Stimulated activated CD4-positive, alpha-beta T cell treated with anti-CD3 and anti-CD28 coated beads, TNF-alpha, amount 100 ng/mL, for 24 hours (primary cell): ENCODE measurements around the gene CAMK4.
"Not testable (repeated sequence)": the region's sequence is repeated elsewhere in the genome, so short reads cannot be mapped to it uniquely, and the experiment has no call there.

ENCODE experiments used
- DNase-seq, 3 experiments: peaks; one replicate each; pipeline ENCODE4 v3.0.0-alpha.2; 2020; ENCODE audit warnings: low read depth in 3 of 3

Gene CAMK4

DNA sequence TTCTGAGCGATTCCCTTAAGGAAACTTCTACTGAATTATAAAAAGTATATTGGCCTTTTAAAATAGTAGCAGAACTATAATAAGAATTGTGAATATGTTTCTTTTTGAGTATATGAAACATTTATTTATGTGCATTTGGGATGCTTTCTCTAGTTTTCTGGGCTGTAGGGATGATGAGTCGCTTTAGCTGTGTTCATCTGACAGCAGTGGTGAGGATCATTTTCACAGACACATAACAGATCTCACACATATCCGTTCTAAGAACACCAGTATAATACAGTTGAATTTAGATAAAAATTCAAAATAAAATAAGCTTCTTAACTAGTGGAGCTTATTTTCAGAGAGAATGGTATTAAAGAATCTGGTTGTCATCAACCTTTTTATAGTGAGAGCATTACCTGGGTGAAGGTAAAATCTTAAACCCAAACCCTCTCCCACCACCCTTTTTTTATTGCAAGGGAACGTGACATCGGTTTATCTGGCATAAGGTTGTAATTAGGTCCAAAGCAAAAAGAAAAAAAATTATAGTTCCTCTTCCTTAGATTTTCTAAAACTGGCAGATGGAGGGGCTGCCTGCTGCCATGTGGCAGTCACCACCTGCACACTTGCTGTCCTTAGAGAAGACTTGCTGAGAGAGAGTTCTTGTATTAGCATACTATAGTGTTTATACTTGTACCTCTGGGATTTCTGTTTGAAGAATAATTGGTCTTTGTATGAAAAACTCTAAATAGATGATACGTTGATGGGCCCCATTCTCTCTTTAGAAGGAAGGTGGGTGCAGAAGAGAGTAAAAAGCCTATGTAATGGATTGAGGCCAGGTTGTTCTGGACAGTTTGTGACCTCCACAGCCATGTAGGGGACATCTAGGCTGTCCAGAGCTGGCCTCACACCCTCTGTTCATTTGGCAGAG lies 86.8 kb downstream of the CAMK4 start:
- no peak for DNase-seq

DNA sequence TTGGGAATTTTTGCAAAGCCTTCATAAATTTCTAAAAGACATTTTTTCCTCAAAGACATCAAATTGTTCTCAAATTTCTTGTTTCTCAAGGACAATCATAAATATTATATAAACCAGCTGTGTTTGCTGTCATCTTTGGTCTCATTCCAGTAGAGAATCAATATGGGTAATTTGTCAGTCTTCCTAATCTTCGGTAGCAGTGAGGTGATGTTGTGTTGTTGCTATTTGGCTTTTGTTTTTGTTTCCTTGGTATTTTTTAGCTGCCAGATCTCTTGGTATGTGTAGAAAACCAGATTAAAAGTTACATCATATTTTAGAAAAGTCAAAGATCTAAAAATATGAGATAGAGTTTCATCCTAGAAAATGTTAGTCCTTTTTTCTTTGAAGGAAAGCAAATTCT lies 87.5 kb downstream of the CAMK4 start:
- DNase-seq, result no peak

DNA sequence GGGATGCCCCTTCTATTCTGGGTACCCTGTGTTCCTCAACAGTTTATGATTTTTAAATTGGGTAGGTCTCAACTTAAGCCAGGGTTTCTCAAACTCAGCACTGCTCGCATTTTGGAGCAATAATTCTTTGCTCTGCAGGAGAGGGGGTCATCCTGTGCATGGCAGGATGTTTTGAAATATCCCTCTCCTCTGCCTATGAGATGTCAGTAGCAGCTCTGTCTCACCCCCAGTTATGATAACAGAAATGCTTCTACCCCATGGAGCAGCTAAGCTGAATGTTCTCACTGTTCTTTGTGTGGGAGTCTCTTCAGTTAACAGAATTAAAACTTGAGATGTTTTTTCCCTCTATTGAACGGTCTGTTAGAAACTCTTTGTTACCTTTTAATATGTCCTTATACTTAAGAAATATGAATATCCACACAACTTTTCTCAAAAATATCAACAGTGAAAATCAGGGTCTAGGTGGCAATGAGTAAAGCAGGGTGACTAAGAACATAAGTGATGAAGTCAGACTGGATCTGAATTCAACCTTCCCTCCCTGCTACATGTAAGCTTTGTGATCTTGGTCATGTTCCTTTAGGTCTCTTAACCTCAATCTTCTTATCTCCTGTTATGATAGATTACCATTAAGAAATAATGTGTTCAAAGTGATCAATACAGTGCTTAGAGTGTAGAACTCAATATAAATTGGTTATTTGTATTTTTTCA lies 89.0 kb downstream of the CAMK4 start:
- no peak for DNase-seq

DNA sequence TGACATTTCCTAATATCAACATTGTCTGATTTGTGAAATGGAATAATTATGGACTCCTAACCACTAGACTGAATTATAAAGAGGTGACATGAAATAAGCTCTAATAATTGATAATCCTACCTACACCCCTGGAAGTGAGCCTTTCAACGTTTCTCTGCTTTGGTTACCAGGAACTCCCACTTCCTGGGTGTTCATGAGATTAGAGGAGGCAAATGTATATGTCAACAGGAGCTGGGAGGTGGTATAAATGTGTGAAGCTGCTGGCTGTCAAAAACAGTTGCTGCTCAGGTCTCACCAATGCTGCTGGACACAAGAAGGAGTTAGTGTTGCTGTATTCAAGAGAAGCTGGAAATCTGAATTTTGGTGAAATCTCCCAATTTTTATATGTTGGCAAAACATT lies 96.8 kb downstream of the CAMK4 start:
- DNase-seq, result no peak

GRCh38 chr5:111321376-111321775 lies 97.2 kb downstream of the CAMK4 start:
- no peak for DNase-seq

DNA sequence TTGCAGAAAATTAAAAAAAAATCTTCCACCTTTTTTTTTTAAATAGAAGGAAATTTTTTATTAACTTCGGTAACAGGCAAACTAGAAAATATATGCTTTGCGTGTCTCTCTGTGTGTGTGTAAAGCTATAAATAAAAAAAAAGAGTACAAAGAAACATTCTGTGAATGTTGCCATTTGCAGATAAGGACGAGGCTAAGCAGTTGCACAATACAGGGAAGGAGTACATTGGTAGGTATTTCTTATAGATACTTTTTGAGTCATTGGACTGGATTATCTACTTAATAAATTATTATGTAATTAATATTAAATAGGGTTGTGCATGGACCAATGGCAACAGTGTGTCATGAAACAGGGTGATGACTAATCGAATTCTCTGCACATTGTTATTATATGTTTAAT lies 102.4 kb downstream of the CAMK4 start:
- DNase-seq, result no peak

- no peak for DNase-seq
Observed at GRCh38 chr5:111337133-111337532, 112.9 kb downstream of the CAMK4 start.

GRCh38 chr5:111337688-111338087 lies 113.5 kb downstream of the CAMK4 start:
- DNase-seq, result no peak

DNA sequence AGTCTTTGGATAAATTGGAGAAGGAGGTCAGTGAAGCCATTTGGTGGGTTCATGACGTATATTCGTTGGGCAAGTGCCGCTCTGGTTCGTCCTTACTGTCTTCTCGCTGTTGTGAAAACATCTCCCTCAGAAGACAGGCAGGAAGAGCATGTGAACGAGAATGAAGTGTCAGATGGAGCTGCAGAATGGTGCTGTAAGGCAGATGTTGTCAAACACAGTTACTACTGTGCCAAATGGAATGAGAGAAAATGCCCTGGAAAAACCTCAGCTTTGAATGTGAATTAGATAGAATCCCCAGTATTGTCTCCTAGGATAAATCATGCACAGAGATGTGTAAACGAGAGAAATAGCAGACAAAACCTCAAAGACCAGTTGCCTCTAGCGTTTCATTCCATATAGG lies 121.5 kb downstream of the CAMK4 start:
- no peak for DNase-seq

- no peak for DNase-seq
Observed at GRCh38 chr5:111347021-111347420, 122.8 kb downstream of the CAMK4 start.

- DNase-seq, result no peak
Observed at GRCh38 chr5:111348661-111349329, 124.6 kb downstream of the CAMK4 start.

- DNase-seq, result no peak
Observed at GRCh38 chr5:111349429-111349828, 125.2 kb downstream of the CAMK4 start.

DNA sequence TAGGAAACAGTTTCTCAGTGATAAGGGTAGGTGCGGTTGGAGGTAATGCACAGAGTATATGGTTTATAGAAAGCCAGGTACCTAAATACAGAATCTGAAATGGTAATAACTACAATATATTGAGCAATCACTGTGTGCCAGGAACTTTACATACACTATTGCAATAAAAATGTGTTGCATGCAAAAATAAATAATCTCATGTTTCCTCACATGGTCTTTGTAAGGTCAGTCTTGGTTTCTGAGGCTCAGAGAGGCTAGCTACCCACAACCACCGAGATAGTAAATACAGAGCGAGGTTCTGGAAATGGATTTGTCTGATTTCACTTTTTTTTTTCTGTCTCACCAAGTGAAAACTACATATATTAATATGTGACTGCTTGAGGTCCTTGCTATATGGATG lies 128.9 kb downstream of the CAMK4 start:
- DNase-seq, result no peak

DNA sequence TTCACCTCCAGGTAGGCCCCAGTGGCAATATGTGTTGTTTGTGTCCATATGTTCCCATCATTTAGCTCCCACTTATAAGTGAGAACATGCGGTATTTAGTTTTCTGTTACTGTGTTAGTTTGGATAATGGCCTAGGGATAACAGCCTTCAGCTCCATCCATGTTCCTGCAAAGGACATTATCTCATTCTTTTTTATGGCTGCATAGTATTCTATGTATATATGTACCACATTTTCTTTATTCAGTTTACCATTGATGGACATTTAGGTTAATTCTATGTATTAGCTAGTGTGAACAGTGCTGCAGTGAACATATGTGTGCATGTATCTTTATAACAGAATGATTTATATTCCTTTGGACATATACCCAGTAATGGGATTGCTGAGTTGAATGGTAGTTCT lies 134.5 kb downstream of the CAMK4 start:
- DNase-seq, result not testable (repeated sequence)

GRCh38 chr5:111360173-111360572 lies 136.0 kb downstream of the CAMK4 start:
- no peak for DNase-seq

- no peak for DNase-seq
Observed at GRCh38 chr5:111364992-111365391, 140.8 kb downstream of the CAMK4 start.

DNA sequence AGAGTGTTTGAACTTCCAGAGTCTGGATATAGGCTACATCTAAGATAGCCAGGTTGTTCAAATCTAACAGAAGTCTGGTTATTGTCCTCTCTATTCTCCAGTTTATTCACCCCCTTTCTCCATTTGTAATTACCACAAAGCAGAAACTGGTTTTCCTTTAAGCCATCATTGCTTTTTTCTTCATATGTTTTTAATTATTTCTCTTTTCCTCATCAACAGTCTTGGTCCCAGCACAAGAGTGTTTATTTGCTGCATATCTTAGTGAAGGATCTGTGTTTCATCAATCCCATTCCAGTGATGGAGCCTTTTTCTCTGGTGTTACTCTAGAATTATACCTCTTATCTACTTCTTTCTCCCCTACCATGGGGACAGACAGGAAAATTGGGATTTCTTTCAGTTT lies 142.2 kb downstream of the CAMK4 start:
- DNase-seq, result no peak

- DNase-seq, result no peak
Observed at GRCh38 chr5:111367115-111367514, 142.9 kb downstream of the CAMK4 start.

- no peak for DNase-seq
Observed at GRCh38 chr5:111372799-111373198, 148.6 kb downstream of the CAMK4 start.

- no peak for DNase-seq
Observed at GRCh38 chr5:111374380-111374779, 150.2 kb downstream of the CAMK4 start.

DNA sequence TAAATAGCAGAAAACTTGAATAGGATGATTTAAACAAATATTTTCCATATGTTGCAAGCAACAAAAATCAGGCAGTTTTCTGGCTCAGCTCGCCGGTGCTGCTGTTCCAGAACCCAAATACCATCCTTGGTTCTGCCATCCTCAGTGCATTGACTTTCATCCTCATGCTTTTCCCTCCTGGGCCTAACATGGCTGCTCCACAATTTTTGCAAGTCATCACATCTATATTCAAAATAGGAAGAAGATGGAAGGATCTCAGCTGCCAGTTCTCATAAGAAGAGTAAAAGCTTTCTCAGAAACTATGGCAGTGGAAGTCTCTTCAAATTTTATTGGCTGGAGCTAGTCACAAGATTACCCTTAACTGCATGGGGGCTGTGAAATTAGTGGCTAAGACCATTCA lies 151.5 kb downstream of the CAMK4 start:
- DNase-seq, result no peak

DNA sequence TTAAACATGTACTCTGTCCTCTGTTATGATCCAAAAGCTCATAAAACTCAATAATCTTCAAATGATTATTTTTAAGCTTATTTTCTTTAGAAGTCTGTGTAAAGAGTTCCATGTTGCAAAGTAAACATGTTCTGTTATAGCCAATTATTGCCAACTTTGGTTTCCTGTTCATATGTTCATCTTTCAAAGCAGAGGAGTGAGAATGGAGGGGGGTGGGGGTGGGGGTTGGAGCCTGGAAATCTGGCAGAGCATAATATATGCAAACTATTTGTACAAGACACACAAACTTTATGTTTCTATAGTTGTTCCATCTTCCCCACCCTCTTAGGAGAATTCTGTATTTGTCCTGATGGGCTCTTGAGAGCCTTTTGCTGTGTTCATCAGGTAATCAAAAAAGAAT lies 153.1 kb downstream of the CAMK4 start:
- DNase-seq, result no peak

DNA sequence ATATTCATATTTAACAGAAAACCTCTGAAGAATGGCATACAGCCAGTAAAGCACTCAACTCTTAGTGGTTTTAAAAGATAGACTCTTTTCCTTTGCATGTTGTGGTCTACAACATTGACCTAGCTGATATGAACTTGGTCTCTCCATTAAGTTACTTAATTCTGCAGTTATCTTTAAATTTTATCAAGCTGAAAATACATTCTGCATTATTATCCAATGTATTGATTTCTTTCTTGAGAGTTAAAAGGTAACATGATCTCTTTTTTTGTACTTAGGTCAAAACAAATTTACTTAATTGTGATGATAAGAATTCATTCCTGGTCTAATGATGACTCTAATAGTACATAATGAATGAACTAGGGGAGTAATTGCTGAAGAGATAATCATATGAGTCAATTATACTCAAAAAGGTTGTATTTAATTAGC lies 155.2 kb downstream of the CAMK4 start:
- no peak for DNase-seq
